Keratinocyte (primary cell): ENCODE data around the gene GJD3.

ENCODE experiments used
- CTCF ChIP-seq, 3 experiments: IDR thresholded peaks in 1 of 3; conservative IDR thresholded peaks in 1 of 3; optimal IDR thresholded peaks in 1 of 3; 2 replicates in 2 of 3; 3 replicates in 1 of 3; pipeline versions ENCODE3 to v1.5.1; 2011; ENCODE audit warnings: low read length in 3 of 3, mild to moderate bottlenecking in 3 of 3, moderate library complexity in 2 of 3, control low read depth in 1 of 3, inconsistent platforms in 1 of 3; ENCODE audit not compliant: insufficient read depth in 2 of 3; ENCODE audit errors: extremely low read depth in 1 of 3
- EZH2 ChIP-seq: IDR thresholded peaks from one replicate; pipeline ENCODE4 v1.6.1; 2012; ENCODE audit warnings: inconsistent platforms, mild to moderate bottlenecking, low read length, moderate library complexity

GRCh38 chr17:40349477-40349894 is 15.1 kb downstream of the GJD3 start:
- TF ChIP-seq CTCF (optimal IDR thresholded peaks at IDR 0.05 in 1 of 3, IDR thresholded peaks at IDR 0.05 in 1 of 3, conservative IDR thresholded peaks at IDR 0.05 in 1 of 3; ENCODE audit: extremely low read depth in 1 of 3, insufficient read depth in 2 of 3, low read length in 3 of 3) = peak; percentile 51 to 74 (median 52)
- no peak for TF ChIP-seq EZH2
